OCI-M2 (cell line): ENCODE results near the gene RELB.

ENCODE experiments used
- DNase-seq: peaks from one replicate; lab custom pipeline; 2025; ENCODE audit not compliant: unreplicated experiment; lab: John Stamatoyannopoulos, UW

RELB gene

GRCh38 chr19:45078390-45079062, 77.3 kb downstream of the RELB start:
- DNase-seq, result no peak

- DNase-seq, result peak; percentile 24
These were observed 78.0 kb downstream of the RELB start, which contains the start of gene GEMIN7 for GRCh38 chr19:45079063-45079910. TSS of gene GEMIN7 (plus strand) at chr19:45079260. CDS start at chr19:45090115, 10,855 bp downstream.

GRCh38 chr19:45079911-45080370, 78.7 kb downstream of the RELB start:
- DNase-seq, result no peak

- no peak for DNase-seq
These were observed 80.9 kb downstream of the RELB start for GRCh38 chr19:45082170-45082569.

GRCh38 chr19:45086480-45086879, 85.2 kb downstream of the RELB start:
- no peak for DNase-seq

GRCh38 chr19:45087531-45087930, 86.3 kb downstream of the RELB start:
- DNase-seq, result no peak
